PC-9 (cell line): Measurements from ENCODE around the gene TANC1.

ENCODE experiments used
- EZH2 ChIP-seq: fragments of 200-600 bp; sonication (generic); IDR thresholded peaks from 2 replicates; pipeline ENCODE4 v1.8.0; 2017; ENCODE audit warnings: antibody characterized with exemption, low read depth
- TF ChIP-seq, protein P1 (sequence below): fragments of 200-600 bp; sonication (generic); conservative IDR thresholded peaks from 2 replicates; pipeline ENCODE4 v1.6.1; 2017; ENCODE audit warnings: mixed run types, antibody characterized with exemption, mild to moderate bottlenecking, moderate library complexity

DNA sequence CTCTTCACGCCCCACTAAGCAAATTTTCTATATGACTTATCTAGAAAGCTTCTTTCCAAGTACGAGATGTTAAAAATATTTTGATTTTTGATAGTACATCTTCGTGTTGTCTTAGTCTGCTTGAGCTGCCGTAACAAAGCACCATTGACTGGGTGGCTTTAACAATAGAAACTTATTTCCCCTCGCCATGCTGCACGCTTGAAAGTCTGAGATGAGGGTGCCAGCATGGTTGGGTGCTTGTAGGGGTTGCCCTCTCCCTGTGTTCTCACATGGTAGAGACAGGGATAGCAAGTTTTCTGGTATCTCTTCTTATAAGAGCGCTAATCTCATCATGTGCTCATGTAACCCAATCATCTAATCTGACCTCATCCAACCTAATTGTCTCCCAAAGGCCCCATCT lies 106.2 kb downstream of the TANC1 start:
- TF ChIP-seq, protein P1, sequence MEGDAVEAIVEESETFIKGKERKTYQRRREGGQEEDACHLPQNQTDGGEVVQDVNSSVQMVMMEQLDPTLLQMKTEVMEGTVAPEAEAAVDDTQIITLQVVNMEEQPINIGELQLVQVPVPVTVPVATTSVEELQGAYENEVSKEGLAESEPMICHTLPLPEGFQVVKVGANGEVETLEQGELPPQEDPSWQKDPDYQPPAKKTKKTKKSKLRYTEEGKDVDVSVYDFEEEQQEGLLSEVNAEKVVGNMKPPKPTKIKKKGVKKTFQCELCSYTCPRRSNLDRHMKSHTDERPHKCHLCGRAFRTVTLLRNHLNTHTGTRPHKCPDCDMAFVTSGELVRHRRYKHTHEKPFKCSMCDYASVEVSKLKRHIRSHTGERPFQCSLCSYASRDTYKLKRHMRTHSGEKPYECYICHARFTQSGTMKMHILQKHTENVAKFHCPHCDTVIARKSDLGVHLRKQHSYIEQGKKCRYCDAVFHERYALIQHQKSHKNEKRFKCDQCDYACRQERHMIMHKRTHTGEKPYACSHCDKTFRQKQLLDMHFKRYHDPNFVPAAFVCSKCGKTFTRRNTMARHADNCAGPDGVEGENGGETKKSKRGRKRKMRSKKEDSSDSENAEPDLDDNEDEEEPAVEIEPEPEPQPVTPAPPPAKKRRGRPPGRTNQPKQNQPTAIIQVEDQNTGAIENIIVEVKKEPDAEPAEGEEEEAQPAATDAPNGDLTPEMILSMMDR = no peak
- no peak for TF ChIP-seq EZH2
